ENCODE measurements around the gene ANKRD13D.

DNA sequence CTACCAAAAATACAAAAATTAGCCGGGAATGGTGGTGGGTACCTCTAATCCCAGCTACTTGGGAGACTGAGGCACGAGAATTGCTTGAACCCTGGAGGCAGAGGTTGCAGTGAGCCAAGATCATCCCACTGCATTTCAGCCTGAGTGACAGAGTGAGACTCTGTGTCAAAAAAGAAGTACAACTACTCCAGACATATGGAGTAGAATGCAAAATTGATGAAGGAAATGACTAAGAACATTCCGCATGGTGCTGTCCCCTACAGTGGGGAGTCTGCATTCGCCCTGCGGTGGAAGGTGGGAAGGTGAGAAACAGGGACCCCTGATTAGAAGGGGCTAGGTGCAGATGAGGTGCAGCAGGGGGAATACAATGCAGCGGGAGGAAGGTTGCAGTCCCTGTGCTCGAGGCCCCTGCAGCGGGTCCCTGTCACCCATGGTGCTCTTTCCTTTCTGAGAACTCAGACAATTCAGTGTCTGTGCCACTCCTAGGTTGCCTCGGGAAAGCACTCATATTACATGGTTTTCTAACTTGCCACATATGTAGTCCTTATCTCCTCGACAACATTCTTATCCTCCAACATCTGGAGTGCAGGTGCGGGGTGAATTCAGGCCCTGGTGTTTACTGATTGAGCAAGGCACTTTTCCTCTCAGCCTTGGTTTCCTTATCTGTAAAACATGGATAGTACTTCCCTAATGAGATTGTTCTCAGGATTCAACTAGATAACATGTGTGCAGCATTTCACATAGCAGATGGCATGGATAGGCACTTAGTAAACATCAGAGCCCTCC lies 59.1 kb downstream of the ANKRD13D start:
- TF ChIP-seq, protein P1, sequence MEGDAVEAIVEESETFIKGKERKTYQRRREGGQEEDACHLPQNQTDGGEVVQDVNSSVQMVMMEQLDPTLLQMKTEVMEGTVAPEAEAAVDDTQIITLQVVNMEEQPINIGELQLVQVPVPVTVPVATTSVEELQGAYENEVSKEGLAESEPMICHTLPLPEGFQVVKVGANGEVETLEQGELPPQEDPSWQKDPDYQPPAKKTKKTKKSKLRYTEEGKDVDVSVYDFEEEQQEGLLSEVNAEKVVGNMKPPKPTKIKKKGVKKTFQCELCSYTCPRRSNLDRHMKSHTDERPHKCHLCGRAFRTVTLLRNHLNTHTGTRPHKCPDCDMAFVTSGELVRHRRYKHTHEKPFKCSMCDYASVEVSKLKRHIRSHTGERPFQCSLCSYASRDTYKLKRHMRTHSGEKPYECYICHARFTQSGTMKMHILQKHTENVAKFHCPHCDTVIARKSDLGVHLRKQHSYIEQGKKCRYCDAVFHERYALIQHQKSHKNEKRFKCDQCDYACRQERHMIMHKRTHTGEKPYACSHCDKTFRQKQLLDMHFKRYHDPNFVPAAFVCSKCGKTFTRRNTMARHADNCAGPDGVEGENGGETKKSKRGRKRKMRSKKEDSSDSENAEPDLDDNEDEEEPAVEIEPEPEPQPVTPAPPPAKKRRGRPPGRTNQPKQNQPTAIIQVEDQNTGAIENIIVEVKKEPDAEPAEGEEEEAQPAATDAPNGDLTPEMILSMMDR (IDR thresholded peaks at IDR 0.05 in 4 of 5, conservative IDR thresholded peaks at IDR 0.05 in 1 of 5): no peak
- TF ChIP-seq POLR2A (IDR thresholded peaks at IDR 0.05): no peak

Measured in gastrocnemius medialis (tissue), 4 donors.